Measurements from ENCODE around the gene FXYD6. TPM values are rescaled to one million over a fixed set of nuclear protein-coding genes. Genes with fewer than 3 reads are reported as not detected.

Gene FXYD6
- total and polyA plus RNA-seq, 2 of the 8 experiments (the other 6 are each of a cell fraction or from before 2014, with no cell fraction given), result 44.6 to 117 TPM

- Histone ChIP-seq H4K8ac (ENCODE audit: extremely low read depth, insufficient read depth, low read length) (no peak overlapping the region), H2BK15ac (ENCODE audit: low read length) (no peak overlapping the region), H4K20me1 (replicated peaks in 1 of 2; ENCODE audit: control insufficient read depth in 1 of 2, insufficient read depth in 2 of 2, low read length in 2 of 2) (no peaks in the 10 kb centered on the region), H2AFZ (ENCODE audit: low read length) (no peak overlapping the region), H3K23ac (ENCODE audit: insufficient read length) (no peak overlapping the region), H3K9ac (replicated peaks in 1 of 4; ENCODE audit: extremely low read depth in 1 of 4, low read depth in 3 of 4, low read length in 3 of 4) (no peak overlapping the region), H3K23me2 (ENCODE audit: low read depth, low read length) (no peaks in the 10 kb centered on the region; the same call in 1 of the 2 replicates), H3K79me2 (ENCODE audit: control insufficient read depth in 1 of 2, insufficient read depth in 2 of 2, low read length in 2 of 2) (no peaks in the 10 kb centered on the region), H3K27me3 (replicated peaks in 1 of 4; ENCODE audit: control insufficient read depth in 3 of 4, extremely low read depth in 1 of 4, insufficient read depth in 3 of 4, low read length in 3 of 4) (no peaks in the 10 kb centered on the region; a peak in 1 of 7 replicates), H2AK5ac (ENCODE audit: low read depth, low read length) (no peak overlapping the region), H3K79me1 (ENCODE audit: low read depth, low read length) (no peaks in the 10 kb centered on the region), H3K4me3 (ENCODE audit: extremely low read depth in 1 of 4, insufficient read depth in 2 of 4, low read depth in 3 of 4, low read length in 4 of 4) (peak overlapping the region in 1 of 4 experiments; percentile 19; a peak in 1 of 8 replicates), H3K4me1 (replicated peaks in 1 of 4; ENCODE audit: control insufficient read depth in 3 of 4, insufficient read depth in 4 of 4, low read length in 3 of 4) (peaks cover 0 to 46% (median 27%) of the 10 kb centered on the region in 4 experiments; a peak in 6 of 7 replicates), H3K14ac (ENCODE audit: insufficient read length) (no peak overlapping the region), H2BK120ac (replicated peaks; ENCODE audit: low read depth, low read length) (no peak overlapping the region), H3K9me3 (ENCODE audit: insufficient read depth in 2 of 2, low read depth in 1 of 2, low read length in 1 of 2) (no peaks in the 10 kb centered on the region), H3K27ac (ENCODE audit: low read depth, low read length) (no peak overlapping the region), H3K36me3 (ENCODE audit: control insufficient read depth in 2 of 4, insufficient read depth in 4 of 4, low read length in 3 of 4) (no peaks in the 10 kb centered on the region), H2BK5ac (ENCODE audit: low read depth, low read length) (no peak overlapping the region), H3K56ac (replicated peaks; ENCODE audit: insufficient read length, low read depth, low read length) (no peak overlapping the region), H3K18ac (ENCODE audit: extremely low read depth, low read length) (no peak overlapping the region), H3K4me2 (ENCODE audit: insufficient read depth in 1 of 2, low read depth in 2 of 2, low read length in 2 of 2) (peak overlapping the region in 1 of 2 experiments; percentile 32; a peak in 1 of 4 replicates), H2BK20ac (ENCODE audit: low read length) (no peak overlapping the region), H3K4ac (replicated peaks; ENCODE audit: insufficient read length, low read depth, low read length) (no peak overlapping the region), H4K91ac (replicated peaks; ENCODE audit: insufficient read length, low read length) (no peak overlapping the region), H4K5ac (ENCODE audit: insufficient read length, low read depth, low read length) (peak overlapping the region; percentile 16), H2BK12ac (ENCODE audit: low read depth, low read length) (peak overlapping the region; percentile 68; the same call in 1 of the 2 replicates)
- ChIA-PET POLR2A (ENCODE audit: partially characterized antibody) (no interaction called here), CTCF (ENCODE audit: partially characterized antibody) (interaction anchor here (0.6 to 9.7 kb wide), 24 partner anchors 10 to 398 kb away, joined by 3 to 163 read pairs (median 5); no protein-coding TSS in a partner anchor)
- 69% methylated on average over 6 of the region's 10 CpGs; no CpG with 5 or more reads in 1 of the 2 experiments for WGBS, 2 experiments (ENCODE audit: extremely low coverage in 1 of 2, insufficient coverage in 1 of 2, insufficient read length in 1 of 2, insufficient replicate concordance in 2 of 2, low coverage in 1 of 2, low lambda C conversion rate in 2 of 2, missing lambda C conversion rate in 1 of 2)
- TF ChIP-seq CREB1 (IDR thresholded peaks at IDR 0.05) (no peak), TEAD4 (IDR thresholded peaks at IDR 0.05; ENCODE audit: low read depth, low read length) (peak; percentile 27; the same call in 1 of the 2 replicates)
- no peak for DNase-seq (ENCODE audit: low read depth in 1 of 2, low spot score in 2 of 2)
- no peak for FAIRE-seq
These were observed 55.9 kb downstream of the FXYD6 start for GRCh38 chr11:117820516-117820915.
